Activated effector memory CD4-positive, alpha-beta T cell treated with anti-CD3 and anti-CD28 coated beads, Interleukin-2, amount 50 U/mL, for 16 hours (primary cell): ENCODE measurements around the gene KCTD8.
"Not testable (repeated sequence)": the region's sequence is repeated elsewhere in the genome, so short reads cannot be mapped to it uniquely, and the experiment has no call there.

Experiments
- DNase-seq: peaks from one replicate; pipeline ENCODE4 v3.0.0-alpha.2; 2020

KCTD8 gene

DNA sequence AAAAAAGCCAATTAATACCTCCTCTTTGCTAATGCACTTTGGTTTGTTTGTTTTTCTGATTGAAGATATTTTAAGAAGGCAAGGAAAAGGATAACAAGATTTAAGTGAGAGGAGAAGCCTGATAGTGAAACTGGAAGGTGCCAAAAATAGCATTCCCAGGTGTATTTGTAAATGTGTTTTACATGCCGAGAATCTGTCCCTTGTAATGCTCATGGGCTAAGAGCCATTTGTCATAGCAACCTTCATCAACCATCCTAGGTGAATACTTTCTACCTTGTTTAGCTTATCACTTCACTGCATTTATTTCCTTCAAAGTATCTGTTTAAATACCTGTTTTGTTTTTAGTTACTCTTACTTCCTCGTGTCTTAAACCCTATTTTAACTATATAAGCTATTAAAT, 127.8 kb downstream of the KCTD8 start:
- no peak for DNase-seq

DNA sequence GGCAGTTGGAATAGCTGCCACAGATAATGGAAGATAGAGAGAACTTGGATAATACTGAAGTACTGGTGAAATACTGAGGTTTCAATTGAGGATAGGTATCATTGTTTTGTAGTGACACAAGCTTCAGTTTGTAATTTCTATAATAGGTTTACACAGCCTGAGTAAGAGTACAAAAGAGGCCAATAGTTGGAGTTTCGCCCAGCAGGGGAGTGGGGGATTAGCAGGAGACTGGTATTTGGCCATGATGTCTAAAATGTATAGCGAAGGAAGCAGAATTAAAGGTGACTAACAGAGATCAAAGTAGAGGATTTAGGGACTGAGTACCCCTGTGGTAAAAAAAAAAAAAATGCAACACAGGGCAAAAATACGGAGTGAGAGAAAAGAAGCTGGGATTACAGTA, 129.5 kb downstream of the KCTD8 start:
- no peak for DNase-seq

DNA sequence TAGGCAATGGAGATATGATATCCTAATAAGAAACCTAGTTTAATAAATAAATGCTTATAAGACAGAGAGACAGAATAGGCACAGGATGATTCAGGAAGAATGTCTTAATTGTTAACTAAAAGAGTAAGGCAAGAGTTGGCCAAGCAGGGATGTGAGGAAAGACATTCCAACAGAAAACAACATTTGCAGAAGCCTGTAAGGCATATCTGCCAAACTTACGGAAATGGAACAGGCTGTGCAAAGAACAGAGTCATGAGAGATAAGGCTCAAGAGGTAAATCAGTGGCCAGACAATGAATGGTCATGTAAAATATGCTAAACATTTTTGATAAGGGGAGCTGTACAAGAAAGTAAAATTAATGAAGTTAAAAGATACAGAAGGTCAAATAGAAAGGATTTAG, 134.9 kb downstream of the KCTD8 start:
- DNase-seq = no peak

DNA sequence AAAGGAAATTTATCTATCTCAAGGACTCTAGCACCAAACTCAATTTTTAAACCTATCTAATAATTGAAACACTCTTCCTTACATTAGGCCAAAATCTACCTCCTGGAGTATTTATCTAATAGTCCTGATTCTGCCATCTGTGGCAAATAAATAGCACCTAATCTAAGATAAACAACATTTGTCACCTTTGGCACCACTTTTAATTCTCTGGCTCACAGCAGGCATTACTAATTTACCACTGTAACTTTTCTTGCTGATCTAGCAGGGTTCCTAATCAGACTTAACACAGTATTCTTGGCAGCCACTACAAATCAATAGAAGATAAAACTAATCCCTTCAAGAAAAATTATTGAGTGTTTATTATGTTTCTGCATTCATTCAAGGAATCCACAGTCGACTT, 161.1 kb downstream of the KCTD8 start:
- DNase-seq = no peak

DNA sequence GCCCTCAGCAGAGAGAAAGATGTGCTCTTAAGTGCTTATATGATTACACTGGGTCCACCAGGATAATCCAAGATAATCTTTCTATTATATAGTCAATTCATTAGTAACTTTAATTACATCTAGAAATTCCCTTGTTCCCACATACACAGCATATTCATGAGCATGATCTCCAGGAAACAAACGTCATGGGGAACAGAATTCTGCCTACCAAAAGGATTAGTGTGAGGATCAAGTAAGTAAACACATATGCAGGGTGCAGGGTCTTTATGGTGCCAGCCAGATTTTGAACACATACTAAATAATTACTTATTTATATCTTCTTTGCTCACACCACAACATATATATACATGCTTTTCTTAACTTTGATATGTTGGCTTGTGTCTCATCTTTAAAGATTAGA, 169.1 kb downstream of the KCTD8 start:
- no peak for DNase-seq

DNA sequence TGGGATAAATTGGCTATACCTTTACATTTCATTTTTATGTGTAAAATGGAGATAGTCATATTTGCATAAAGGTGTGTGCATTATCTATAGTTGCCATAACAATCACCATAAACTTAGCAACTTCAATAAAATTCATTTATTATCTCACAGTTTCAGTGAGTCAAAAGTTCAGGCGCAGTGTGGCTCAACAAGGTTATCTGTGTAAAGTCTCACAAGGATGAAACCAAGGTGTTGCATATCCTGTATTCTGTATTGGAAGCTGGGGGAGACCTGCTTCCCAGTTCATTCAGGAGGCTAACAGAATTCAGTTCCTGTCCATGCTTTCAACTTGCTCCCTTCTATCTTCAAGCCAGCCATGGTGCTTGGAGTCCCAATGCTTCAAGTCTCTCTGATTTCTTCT, 169.5 kb downstream of the KCTD8 start:
- no peak for DNase-seq

DNA sequence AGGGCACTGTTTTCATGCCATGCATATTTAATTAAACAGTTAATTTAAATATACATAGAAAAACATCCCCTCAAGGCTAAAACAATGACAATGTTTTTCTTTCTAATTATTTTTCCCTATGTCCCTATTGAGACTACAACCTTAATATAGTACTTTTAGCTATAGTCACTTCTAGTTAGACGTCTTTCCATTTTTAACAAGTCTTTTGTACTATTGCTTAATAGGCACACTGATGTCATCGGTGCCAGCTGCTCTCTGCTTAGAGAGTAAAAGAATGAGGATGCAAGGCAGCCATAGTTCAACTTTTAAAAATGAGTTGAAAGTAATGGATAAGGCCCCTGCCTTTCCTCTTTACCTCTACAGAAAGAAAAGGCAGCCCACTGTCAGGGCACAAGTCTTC, 191.1 kb downstream of the KCTD8 start:
- no peak for DNase-seq

DNA sequence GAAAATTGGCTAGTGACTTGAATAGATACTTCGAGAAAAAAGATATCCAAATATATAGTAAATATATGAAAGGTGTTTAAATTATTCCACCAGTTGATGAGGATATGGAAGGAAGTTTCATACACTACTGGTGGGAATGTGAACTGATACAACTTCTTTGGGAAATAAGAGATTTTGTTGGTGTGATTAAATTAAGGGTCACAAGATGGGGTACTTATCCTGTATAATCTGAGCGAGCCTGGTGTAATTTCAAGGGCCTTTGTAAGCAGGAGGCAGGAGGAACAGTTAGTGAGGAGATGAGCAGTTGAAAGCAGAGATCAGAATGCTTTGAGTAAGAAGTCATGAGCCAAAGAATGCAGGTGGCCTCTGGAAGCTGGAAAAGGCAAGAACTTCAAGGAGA, 192.2 kb downstream of the KCTD8 start:
- DNase-seq = no peak

DNA sequence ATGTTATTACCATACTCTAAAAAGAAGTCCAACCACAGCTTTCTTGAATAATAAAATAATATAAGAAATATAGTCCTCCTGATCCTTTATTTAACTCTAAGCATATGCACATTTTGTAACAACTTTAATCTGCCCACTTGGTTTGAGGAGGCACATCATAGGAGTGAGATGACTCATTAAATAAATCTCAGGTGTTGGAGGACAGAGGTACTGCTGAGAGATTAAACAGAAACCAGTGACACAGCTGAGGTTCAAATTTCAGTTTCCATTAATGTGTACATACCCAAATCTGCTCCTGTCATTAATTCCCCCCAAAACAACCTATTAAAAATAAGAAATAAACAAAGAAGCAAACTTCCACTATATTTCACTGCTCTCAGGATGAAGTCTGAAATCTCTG, 211.0 kb downstream of the KCTD8 start:
- no peak for DNase-seq

DNA sequence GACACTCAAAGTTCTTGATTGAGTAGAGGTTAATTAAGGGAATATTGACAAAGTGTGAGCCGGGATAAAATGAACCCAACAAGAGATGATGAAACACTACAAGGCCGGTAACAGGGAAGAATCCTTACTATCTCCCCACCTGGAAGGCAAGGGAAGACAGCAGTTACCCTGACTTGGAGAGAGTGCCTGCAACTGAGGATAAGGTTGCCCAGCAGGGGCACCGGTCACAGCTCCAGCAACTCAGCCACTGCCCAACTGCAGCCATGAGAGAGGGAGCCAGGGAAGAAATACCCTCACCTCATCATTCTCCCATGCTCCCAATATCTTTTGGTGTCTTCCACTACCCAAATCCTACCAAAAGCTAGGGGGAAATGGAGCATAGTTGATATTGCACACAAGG, 212.7 kb downstream of the KCTD8 start:
- DNase-seq = no peak

DNA sequence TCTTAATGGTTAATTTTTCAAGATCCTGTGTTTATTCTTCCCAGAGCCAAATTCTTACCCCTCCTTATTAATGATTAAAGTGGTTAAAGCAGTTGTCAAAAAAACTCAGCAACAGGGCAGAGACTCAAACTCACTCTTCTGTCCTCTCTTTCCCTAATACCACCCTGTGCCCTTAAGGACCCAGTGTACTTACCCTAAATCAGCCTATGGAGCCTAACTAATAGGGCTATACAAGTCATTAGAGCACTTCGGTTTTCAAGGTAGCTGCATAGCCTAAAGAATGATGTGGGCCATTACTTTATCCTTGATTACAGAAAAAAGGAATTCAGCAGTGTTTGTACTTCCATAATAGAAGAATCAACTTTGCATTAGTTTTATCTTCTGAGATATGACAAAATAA, 216.3 kb downstream of the KCTD8 start:
- DNase-seq = no peak

DNA sequence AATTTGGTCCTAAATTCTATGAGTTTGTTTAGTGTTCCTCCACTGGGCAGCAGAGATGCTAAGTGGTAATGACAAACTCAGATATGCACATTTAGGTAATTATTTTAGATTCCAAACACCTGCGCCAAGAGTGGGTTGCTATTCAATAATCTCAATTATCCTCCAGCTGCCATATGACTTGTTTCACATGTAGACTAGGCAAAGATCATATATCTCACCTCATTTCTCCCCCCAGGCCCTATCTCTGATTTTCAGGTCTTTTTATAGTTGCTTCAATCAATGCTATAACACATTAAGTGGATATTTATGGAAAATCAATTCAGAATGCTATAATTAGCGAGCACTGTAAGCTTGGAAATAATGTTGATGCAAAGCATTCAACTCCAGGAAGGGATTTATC, 217.6 kb downstream of the KCTD8 start:
- no peak for DNase-seq

DNA sequence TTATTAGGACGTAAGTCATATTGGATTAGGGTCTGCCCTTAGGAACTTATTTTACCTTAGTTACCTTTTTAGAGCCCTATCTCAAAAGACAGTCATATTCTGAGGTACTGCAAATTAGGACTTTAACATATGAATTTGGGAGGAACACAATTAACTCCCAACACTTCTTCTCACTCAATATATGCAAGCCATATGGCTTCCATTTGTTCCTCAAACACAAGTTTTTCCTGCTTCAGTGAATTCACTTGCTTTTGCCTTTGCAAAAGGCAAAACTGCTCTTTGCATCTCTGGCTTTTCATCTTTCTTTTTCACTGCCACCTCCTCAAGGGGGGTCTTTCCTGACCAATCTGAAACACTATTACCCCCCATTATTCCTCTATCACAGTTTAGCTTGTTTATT, 220.3 kb downstream of the KCTD8 start:
- DNase-seq = no peak

DNA sequence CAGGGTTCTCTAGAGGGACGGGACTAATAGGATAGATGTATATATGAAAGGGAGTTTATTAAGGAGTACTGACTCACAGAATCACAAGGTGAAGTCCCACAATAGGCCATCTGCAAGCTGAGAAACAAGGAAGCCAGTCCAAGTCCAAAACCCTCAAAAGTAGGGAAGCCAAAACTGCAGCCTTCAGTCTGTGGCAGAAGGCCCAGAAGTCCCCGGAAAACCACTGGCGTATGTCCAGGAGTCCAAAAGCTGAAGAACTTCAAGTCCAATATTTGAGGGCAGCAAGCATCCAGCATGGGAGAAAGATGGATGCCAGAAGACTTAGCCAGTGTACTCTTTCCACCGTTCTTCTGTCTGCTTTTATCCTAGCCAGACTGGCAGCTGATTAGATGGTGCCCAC, 227.2 kb downstream of the KCTD8 start:
- DNase-seq = no peak

DNA sequence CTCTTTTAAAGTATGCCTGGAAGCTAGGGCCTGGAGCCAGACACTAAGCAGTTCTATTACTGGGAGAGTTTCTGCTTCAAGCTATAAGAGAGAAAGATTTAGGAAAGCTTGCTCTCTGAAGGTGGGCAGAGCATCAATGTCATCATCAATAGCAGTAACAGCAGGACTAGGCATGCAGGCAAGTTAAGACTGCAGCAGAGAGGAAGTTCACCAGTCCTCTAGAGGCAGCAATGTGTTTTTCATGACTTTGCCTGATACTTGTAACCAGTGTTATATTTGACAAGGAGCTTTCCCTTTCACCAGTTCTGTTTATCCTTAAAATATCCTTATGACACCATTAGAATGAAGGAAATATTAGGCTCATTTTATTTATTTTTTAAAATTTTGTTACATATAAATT, 237.9 kb downstream of the KCTD8 start:
- no peak for DNase-seq

DNA sequence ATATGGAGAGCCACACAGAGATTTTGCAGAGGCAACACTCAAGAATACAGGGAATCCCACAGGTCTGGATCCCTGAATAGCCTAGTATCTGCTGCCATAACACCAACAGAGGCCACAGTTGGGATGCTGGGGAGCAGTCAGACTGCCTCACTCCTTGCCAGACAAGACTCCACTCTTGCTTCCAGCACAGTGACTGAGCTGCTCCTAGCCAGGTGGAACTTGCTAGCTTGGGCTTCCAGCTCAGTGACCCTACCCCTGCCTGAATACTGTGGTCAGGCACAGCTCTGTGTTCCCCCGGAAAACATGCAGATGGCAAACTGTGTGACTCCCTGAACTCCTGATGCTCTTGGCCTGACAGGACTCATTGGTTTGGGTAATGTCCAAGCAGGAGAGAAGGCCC, 251.8 kb downstream of the KCTD8 start:
- no peak for DNase-seq

DNA sequence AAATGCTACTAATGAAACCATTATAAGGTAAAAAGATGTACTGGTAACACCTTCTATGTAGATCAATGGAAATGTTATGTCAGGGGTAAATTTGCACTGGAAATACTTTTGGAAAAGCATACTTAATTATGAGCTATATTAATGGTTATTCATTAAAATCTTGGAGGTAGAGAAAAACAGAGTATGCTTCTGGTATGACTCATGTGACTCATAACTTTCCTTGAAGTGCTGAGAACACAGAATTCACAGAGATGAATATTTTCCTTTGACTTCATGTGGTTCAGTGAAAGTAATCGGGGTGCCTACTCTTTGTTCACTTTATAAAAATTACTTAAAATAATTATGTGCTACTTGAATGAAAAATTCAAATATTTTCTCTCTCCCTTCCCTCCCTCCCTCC, 254.2 kb downstream of the KCTD8 start:
- DNase-seq = no peak

DNA sequence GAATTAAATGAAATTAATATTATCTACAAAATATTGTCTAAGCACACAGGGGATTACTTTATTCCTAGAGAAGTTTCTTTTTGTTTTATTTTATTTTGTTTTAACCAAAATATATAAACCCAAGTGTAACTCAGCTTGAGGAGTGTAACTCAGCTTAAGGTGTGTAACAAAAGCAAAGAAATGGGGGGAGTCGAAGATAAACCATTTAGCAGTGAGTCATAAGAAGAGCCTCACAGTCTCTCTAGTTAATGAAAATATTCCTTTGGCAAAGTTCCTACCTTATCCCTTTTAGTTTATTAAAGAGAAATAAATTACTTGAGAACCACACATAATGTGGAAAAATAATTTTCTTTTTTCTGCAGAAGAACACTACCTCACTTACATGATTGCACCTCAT, 261.8 kb downstream of the KCTD8 start:
- no peak for DNase-seq

DNA sequence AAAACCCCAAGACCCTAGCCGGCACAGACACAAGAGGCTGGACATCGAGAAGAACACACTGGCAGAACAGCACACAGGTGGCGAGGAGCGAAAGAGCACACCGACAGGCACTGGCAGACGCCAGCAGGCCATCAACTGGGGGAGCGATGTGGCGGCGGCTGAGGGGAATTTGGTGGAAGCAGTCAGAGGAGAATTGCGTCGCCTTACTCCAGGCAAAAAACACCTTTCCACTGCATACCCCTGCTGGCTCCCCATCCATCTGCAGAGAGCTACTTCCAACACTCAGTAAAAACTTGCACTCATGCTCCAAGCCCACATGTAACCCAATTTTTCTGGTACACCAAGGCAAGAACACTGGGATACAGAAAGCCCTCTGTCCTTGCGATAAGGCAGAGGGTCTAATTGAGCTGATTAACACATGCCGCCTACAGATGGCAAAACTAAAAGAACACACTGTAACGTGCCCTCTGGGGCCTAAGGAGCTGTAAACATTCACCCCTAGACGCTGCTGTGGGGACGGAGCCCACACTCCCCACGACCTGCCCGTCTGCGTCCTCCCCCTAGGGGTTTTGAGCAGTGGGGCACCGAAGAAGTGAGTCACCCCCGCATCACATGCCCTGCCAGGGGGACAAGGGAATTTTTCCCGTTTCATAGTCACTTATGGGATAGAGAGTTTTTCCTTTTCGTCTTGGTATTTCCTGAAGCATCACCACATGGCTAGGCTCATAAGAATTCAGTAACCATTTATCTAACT, 262.3 kb downstream of the KCTD8 start:
- DNase-seq = no peak

DNA sequence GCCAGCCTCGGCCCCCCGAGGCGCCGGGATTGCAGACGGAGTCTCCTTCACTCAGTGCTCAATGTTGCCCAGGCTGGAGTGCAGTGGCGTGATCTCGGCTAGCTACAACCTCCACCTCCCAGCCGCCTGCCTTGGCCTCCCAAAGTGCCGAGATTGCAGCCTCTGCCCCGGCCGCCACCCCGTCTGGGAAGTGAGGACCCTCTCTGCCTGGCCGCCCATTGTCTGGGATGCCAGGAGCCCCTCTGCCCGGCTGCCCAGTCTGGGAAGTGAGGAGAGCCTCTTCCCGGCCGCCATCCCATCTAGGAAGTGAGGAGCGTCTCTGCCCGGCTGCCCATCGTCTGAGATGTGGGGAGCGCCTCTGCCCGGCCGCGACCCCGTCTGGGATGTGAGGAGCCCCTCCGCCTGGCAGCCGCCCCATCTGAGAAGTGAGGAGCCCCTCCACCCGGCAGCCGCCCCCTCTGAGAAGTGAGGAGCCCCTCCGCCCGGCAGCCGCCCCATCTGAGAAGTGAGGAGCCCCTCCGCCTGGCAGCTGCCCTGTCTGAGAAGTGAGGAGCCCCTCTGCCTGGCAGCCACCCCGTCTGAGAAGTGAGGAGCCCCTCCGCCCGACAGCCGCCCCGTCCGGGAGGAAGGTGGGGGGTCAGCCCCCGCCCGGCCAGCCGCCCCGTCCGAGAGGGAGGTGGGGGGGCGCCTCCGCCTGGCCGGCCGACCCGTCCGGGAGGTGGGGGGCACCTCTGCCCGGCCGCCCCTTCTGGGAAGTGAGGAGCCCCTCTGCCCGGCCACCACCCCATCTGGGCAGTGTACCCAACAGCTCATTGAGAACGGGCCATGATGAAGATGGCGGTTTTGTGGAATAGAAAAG, 266.9 kb downstream of the KCTD8 start:
- DNase-seq = not testable (repeated sequence)

DNA sequence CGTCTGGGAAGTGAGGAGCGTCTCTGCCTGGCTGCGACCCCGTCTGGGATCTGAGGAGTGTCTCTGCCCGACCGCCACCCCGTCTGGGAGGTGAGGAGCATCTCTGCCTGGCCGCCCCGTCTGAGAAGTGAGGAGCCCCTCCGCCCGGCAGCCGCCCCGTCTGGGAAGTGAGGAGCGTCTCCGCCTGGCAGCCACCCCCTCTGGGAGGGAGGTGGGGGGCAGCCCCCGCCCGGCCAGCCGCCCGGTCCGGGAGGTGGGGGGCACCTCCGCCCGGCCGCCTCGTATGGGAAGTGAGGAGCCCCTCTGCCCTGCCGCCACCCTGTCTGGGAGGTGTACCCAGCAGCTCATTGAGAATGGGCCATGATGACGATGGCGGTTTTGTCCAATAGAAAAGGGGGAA, 280.8 kb downstream of the KCTD8 start:
- not testable (repeated sequence) for DNase-seq

DNA sequence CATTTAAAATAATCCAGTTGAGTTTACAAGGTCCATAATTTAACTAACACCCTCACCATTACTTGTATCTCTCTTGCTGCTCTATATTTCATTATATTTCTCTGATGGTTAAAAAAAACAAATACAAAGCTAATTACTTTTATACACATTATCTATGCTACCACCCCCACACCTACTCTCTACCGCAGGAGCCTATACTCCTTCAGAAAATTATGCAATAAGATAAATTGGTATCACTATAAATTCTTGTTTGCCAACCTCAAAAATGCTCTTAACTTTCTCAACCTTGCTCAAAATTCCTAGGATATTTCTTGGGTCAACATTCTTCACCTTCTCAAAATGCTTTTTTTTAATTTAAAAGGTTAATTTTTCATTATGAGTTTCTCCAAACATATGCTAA, 282.7 kb downstream of the KCTD8 start:
- no peak for DNase-seq

DNA sequence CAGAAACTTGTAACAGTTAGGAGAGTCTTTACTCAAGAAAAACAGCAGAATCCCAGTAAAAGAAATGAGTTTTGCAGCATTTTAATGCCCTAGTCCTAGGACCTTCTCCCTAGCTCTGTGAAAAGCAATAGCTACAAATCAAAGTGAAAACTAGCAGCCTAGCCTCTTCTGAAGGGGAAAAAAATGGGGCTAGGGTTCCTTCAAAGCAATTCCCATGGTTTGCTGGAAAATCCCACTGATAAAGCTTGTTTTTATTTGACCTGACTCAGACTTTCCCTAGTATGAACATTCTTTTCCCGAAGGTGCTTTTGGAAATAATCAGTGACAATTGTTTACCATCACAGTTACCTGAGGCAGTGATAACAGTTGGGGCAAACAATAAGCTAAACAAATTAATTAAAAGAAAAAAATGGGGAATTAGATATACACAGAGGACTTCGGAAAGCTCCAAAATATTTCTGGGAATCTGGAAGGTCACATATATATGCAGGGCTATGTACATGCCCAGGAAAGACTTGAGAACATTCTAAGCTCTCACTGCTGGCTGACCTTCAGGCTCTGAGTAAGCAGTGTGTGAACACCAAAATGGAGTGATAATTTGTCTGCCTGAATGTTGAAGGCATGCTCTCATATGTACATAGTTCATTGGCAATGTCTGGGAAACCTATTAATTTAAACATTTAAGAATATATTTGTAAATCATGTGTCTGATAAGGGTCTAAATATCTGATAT, 285.9 kb downstream of the KCTD8 start:
- DNase-seq = no peak

DNA sequence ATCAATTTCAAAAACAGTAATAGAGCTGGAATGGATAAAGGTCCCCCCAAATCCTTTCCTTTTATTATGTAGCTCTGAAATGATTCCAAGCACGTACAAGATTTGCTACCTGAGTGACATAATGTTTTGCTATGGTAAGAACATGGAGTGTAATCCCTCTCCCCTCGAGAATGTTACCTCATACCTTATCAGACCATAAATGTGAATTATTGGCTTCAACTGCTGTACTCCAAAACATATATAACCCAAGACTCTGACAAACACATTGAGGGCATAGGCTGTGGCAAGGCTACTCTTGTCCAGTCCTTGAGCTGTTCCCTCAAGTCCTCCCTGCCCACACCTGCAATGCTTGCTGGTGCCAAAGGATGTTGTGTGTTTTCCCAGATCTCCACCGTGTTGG, 286.9 kb downstream of the KCTD8 start:
- no peak for DNase-seq
